HFFc6 (cell line): Measurements from ENCODE around the gene PGPEP1. TPM values are rescaled to one million over a fixed set of nuclear protein-coding genes. Genes with fewer than 3 reads are reported as not detected.

Experiments used
- DNase-seq: peaks from one replicate; pipeline ENCODE4 v3.0.0-alpha.2; 2018
- H3K27ac Mint-ChIP-seq: 2 replicates; pipeline ENCODE4 v1.8.0; 2020; ENCODE audit warnings: mild to moderate bottlenecking, mixed read lengths
- H3K27me3 Mint-ChIP-seq: 2 replicates; pipeline ENCODE4 v1.8.0; 2021; ENCODE audit warnings: mild to moderate bottlenecking, moderate library complexity, mixed read lengths; ENCODE audit not compliant: insufficient read depth
- H3K36me3 Mint-ChIP-seq: 2 replicates; pipeline ENCODE4 v1.8.0; 2021; ENCODE audit warnings: low read depth, mixed read lengths
- H3K4me1 Mint-ChIP-seq: 2 replicates; pipeline ENCODE4 v1.8.0; 2020; ENCODE audit warnings: low read depth, mixed read lengths
- H3K4me3 Mint-ChIP-seq: 2 replicates; pipeline ENCODE4 v1.8.0; 2020; ENCODE audit warnings: mild to moderate bottlenecking, moderate library complexity, mixed read lengths
- H3K9me3 Mint-ChIP-seq: 2 replicates; pipeline ENCODE4 v1.8.0; 2020; ENCODE audit warnings: mild to moderate bottlenecking, mixed read lengths
- CTCF ChIP-seq: fragments of 200-600 bp; sonication (generic); IDR thresholded peaks from 2 replicates; pipeline ENCODE4 v1.5.0; 2021; ENCODE audit warnings: antibody characterized with exemption, mild to moderate bottlenecking
- total RNA-seq, 6 experiments: library from RNA; stranded (reverse); fragmentation: NEBNext Ultra II Directional; extraction: Animal tissue kit (Norgen Biotek cat#: 25700); gene quantifications; 2 replicates in 1 of 6; 3 replicates in 5 of 6; pipeline ENCODE4 v1.2.3, GENCODE V29; 2021

PGPEP1 gene
- total RNA-seq, 6 experiments from 2014 or later: 30.5 to 54.1 (median 32.4) TPM

GRCh38 chr19:18339723-18340122, 675 bp upstream of the PGPEP1 start:
- Mint-ChIP-seq H3K9me3 (no peaks in the 10 kb centered on the region), H3K4me1 (peaks cover 13% of the 10 kb centered on the region), H3K36me3 (peaks cover 5% of the 10 kb centered on the region; the same call in 1 of the 2 replicates), H3K27ac (peak overlapping the region; percentile 71), H3K27me3 (no peaks in the 10 kb centered on the region; the same call in 1 of the 2 replicates), H3K4me3 (peak overlapping the region; percentile 86)
- TF ChIP-seq CTCF: peak; percentile 59; the same call in 1 of the 2 replicates
- peak; percentile 10 for DNase-seq

GRCh38 chr19:18340990-18341868, 831 bp downstream of the PGPEP1 start:
- Mint-ChIP-seq H3K36me3 (peaks cover 7% of the 10 kb centered on the region), H3K4me3 (peak overlapping the region; percentile 86), H3K27me3 (peaks cover 2% of the 10 kb centered on the region; the same call in 1 of the 2 replicates), H3K4me1 (peaks cover 13% of the 10 kb centered on the region), H3K27ac (peak overlapping the region; percentile 59), H3K9me3 (no peaks in the 10 kb centered on the region)
- peak; percentile 49; the same call in 1 of the 2 replicates for TF ChIP-seq CTCF
- peak; percentile 39 for DNase-seq

- TF ChIP-seq CTCF: no peak
- no peak overlapping the region; the same call in 1 of the 2 replicates for H3K4me3 Mint-ChIP-seq
- peaks cover 13% of the 10 kb centered on the region for H3K4me1 Mint-ChIP-seq
- H3K27me3 Mint-ChIP-seq: peaks cover 2% of the 10 kb centered on the region; the same call in 1 of the 2 replicates
- H3K27ac Mint-ChIP-seq: no peak overlapping the region
- no peak for DNase-seq
- peaks cover 11% of the 10 kb centered on the region for H3K36me3 Mint-ChIP-seq
- no peaks in the 10 kb centered on the region for H3K9me3 Mint-ChIP-seq
These were observed 1.8 kb downstream of the PGPEP1 start for GRCh38 chr19:18342090-18342632.

GRCh38 chr19:18344582-18344950, 4.2 kb downstream of the PGPEP1 start:
- Mint-ChIP-seq H3K9me3 (no peaks in the 10 kb centered on the region), H3K27ac (no peak overlapping the region), H3K4me3 (no peak overlapping the region), H3K27me3 (peaks cover 3% of the 10 kb centered on the region; the same call in 1 of the 2 replicates), H3K36me3 (peaks cover 11% of the 10 kb centered on the region), H3K4me1 (peaks cover 16% of the 10 kb centered on the region)
- no peak for TF ChIP-seq CTCF
- DNase-seq: no peak

- Mint-ChIP-seq H3K27ac (no peak overlapping the region), H3K4me1 (peaks cover 16% of the 10 kb centered on the region), H3K27me3 (peaks cover 3% of the 10 kb centered on the region; the same call in 1 of the 2 replicates), H3K36me3 (peaks cover 14% of the 10 kb centered on the region), H3K9me3 (no peaks in the 10 kb centered on the region), H3K4me3 (no peak overlapping the region)
- DNase-seq: no peak
- no peak for TF ChIP-seq CTCF
These were observed 4.9 kb downstream of the PGPEP1 start for GRCh38 chr19:18345296-18345695.
